Fibroblast of the conjunctiva (primary cell): ENCODE data around the gene PROKR1.
"Not testable (repeated sequence)": the region's sequence is repeated elsewhere in the genome, so short reads cannot be mapped to it uniquely, and the experiment has no call there.

Experiments used
- DNase-seq: peaks from one replicate; pipeline ENCODE4 v3.0.0-alpha.2; 2010; ENCODE audit warnings: low read depth

PROKR1 gene

GRCh38 chr2:68643011-68643873 lies at the start of gene PROKR1:
Gene PROKR1, plus strand, starts transcription at chr2:68643579. Its CDS starts 2,243 bp downstream, at chr2:68645822.
- DNase-seq, result no peak

GRCh38 chr2:68594041-68594440 lies 49.3 kb upstream of the PROKR1 start:
- DNase-seq, result no peak

- DNase-seq, result peak; percentile 22
Observed at GRCh38 chr2:68594674-68595492, 48.5 kb upstream of the PROKR1 start.

- not testable (repeated sequence) for DNase-seq
Observed at GRCh38 chr2:68595493-68595785, 47.9 kb upstream of the PROKR1 start.

- DNase-seq, result not testable (repeated sequence)
Observed at GRCh38 chr2:68600495-68600894, 42.9 kb upstream of the PROKR1 start.

GRCh38 chr2:68603059-68603458 lies 40.3 kb upstream of the PROKR1 start:
- no peak for DNase-seq

- no peak for DNase-seq
Observed at GRCh38 chr2:68604077-68604476, 39.3 kb upstream of the PROKR1 start.

GRCh38 chr2:68605939-68606338 lies 37.4 kb upstream of the PROKR1 start:
- DNase-seq, result no peak

GRCh38 chr2:68606759-68607158 lies 36.6 kb upstream of the PROKR1 start:
- DNase-seq, result no peak

- no peak for DNase-seq
Observed at GRCh38 chr2:68607837-68608236, 35.5 kb upstream of the PROKR1 start.

- DNase-seq, result no peak
Observed at GRCh38 chr2:68612765-68613519, 30.4 kb upstream of the PROKR1 start.

- no peak for DNase-seq
Observed at GRCh38 chr2:68620772-68621171, 22.6 kb upstream of the PROKR1 start.

GRCh38 chr2:68623820-68624219 lies 19.6 kb upstream of the PROKR1 start:
- no peak for DNase-seq

- no peak for DNase-seq
Observed at GRCh38 chr2:68627615-68628014, 15.8 kb upstream of the PROKR1 start.

GRCh38 chr2:68632021-68632420 lies 11.4 kb upstream of the PROKR1 start:
- no peak for DNase-seq

- no peak for DNase-seq
Observed at GRCh38 chr2:68637047-68637446, 6.3 kb upstream of the PROKR1 start.

- DNase-seq, result no peak
Observed at GRCh38 chr2:68643874-68644485, 601 bp downstream of the PROKR1 start.

- DNase-seq, result no peak
Observed at GRCh38 chr2:68645523-68645922, 2.1 kb downstream of the PROKR1 start.

GRCh38 chr2:68646303-68646702 lies 2.9 kb downstream of the PROKR1 start:
- no peak for DNase-seq

GRCh38 chr2:68650645-68651044 lies 7.3 kb downstream of the PROKR1 start:
- no peak for DNase-seq

GRCh38 chr2:68653034-68653433 lies 9.7 kb downstream of the PROKR1 start:
- no peak for DNase-seq

- peak; percentile 2 for DNase-seq
Observed at GRCh38 chr2:68653538-68653982, 10.2 kb downstream of the PROKR1 start.
